K562 (cell line): ENCODE data around the gene GNAL. TPM values are rescaled to one million over a fixed set of nuclear protein-coding genes. Genes with fewer than 3 reads are reported as not detected.

Source experiments
- CBFA2T2 ChIP-seq: fragments of 450-650 bp; conservative IDR thresholded peaks from 2 replicates; pipeline ENCODE4 v1.6.1; 2017; ENCODE audit warnings: mild to moderate bottlenecking
- EP300 ChIP-seq: IDR thresholded peaks from 2 replicates; pipeline ENCODE4 v1.6.1; 2012; ENCODE audit warnings: low read length, improper control_type of control experiment
- FOXA1 ChIP-seq: fragments of 450-650 bp; IDR thresholded peaks from 2 replicates; pipeline ENCODE4 v1.6.1; 2016; ENCODE audit warnings: mild to moderate bottlenecking, borderline replicate concordance
- OTX1 ChIP-seq: fragments of 450-650 bp; formaldehyde crosslinking; IDR thresholded peaks from 2 replicates; pipeline ENCODE4 v1.4.0; 2022; ENCODE audit warnings: mild to moderate bottlenecking
- TCF3 ChIP-seq: sonication (generic); formaldehyde crosslinking; IDR thresholded peaks from 2 replicates; pipeline ENCODE4 v1.4.0; 2020; ENCODE audit warnings: mild to moderate bottlenecking, missing genetic modification reagents
- TEAD4 ChIP-seq, 2 experiments: sonication (generic) in 1 of 2; formaldehyde crosslinking in 1 of 2; IDR thresholded peaks; 2 replicates each; pipeline versions ENCODE4 v1.6.1 to v1.8.0; 2012 to 2022; ENCODE audit warnings: borderline replicate concordance in 1 of 2, inconsistent platforms in 1 of 2, low read length in 1 of 2, mild to moderate bottlenecking in 1 of 2, missing genetic modification reagents in 1 of 2
- polyA plus RNA-seq, 8 experiments: library from polyadenylated mRNA; depleted of rRNA in 4 of 8; stranded (reverse) in 5 of 8; unstranded in 3 of 8; fragments of >200 nt; fragmentation: Nextera tagmentation in 2 of 8; fragmentation: Illumina TruSeq in 1 of 8; extraction: Ambion mirVana in 2 of 8; extraction: Trizol in 1 of 8; gene quantifications; 2 replicates each; pipeline versions ENCODE4 v1.2.1 to v1.2.3, GENCODE V29; 2011 to 2014; ENCODE audit warnings: inconsistent platforms in 1 of 8, missing spikeins in 1 of 8
- total RNA-seq, 7 experiments: library from RNA; depleted of rRNA in 6 of 7; stranded (reverse); fragments of >200 nt in 6 of 7; fragmentation: Illumina TruSeq in 2 of 7; extraction: Trizol in 2 of 7; gene quantifications; 2 replicates each; pipeline versions ENCODE4 v1.2.1 to v1.2.3, GENCODE V29; 2011 to 2021; ENCODE audit warnings: low replicate concordance in 1 of 7
- TF ChIP-seq, protein P1 (sequence below), 2 experiments: fragments of 450-650 bp; formaldehyde crosslinking in 1 of 2; IDR thresholded peaks; 2 replicates each; pipeline versions ENCODE4 v1.4.0 to v1.6.1; 2014 to 2020; ENCODE audit warnings: mild to moderate bottlenecking in 2 of 2, borderline replicate concordance in 1 of 2, low read depth in 1 of 2

The GNAL gene
- total and polyA plus RNA-seq, 9 of the 15 experiments (the other 6 are each of a cell fraction or from before 2014, with no cell fraction given) = under 0.01 to 0.10 (median 0.01) TPM; not detected in 5

DNA sequence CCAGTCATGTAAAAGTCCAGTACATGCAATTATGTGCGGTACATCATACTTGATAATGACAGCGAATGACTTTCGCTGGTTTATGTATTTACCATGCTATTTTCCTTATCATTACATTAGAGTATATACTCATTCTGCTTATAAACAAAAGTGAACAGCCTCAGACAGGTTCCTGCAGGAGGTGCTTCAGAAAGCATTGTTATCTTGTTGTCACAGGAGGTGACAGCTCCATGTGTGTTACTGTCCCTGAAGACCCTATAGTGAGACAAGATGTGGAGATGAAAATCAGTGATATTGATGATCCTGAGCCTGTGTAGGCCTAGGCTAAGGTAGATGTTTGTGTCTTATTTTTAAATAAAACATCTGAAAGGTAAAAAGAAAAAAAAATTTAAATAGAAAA lies 234.4 kb downstream of the GNAL start (continued):
- TF ChIP-seq TEAD4 (IDR thresholded peaks at IDR 0.05; ENCODE audit: low read length) (peak; percentile 29; the same call in 1 of the 2 replicates), TEAD4 (CRISPR knock-in tag; IDR thresholded peaks at IDR 0.05; ENCODE audit: borderline replicate concordance) (no peak), CBFA2T2 (peak; percentile 48), TCF3 (CRISPR knock-in tag) (peak; percentile 64), OTX1 (no peak), EP300 (peak; percentile 13; the same call in 1 of the 2 replicates), FOXA1 (peak; percentile 59; the same call in 1 of the 2 replicates)
- TF ChIP-seq, protein P1, sequence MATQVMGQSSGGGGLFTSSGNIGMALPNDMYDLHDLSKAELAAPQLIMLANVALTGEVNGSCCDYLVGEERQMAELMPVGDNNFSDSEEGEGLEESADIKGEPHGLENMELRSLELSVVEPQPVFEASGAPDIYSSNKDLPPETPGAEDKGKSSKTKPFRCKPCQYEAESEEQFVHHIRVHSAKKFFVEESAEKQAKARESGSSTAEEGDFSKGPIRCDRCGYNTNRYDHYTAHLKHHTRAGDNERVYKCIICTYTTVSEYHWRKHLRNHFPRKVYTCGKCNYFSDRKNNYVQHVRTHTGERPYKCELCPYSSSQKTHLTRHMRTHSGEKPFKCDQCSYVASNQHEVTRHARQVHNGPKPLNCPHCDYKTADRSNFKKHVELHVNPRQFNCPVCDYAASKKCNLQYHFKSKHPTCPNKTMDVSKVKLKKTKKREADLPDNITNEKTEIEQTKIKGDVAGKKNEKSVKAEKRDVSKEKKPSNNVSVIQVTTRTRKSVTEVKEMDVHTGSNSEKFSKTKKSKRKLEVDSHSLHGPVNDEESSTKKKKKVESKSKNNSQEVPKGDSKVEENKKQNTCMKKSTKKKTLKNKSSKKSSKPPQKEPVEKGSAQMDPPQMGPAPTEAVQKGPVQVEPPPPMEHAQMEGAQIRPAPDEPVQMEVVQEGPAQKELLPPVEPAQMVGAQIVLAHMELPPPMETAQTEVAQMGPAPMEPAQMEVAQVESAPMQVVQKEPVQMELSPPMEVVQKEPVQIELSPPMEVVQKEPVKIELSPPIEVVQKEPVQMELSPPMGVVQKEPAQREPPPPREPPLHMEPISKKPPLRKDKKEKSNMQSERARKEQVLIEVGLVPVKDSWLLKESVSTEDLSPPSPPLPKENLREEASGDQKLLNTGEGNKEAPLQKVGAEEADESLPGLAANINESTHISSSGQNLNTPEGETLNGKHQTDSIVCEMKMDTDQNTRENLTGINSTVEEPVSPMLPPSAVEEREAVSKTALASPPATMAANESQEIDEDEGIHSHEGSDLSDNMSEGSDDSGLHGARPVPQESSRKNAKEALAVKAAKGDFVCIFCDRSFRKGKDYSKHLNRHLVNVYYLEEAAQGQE (IDR thresholded peaks at IDR 0.05; ENCODE audit: borderline replicate concordance) = peak; percentile 56
- TF ChIP-seq, protein P1 (CRISPR knock-in tag; IDR thresholded peaks at IDR 0.05; ENCODE audit: low read depth) = no peak
